GM18498 (cell line): ENCODE measurements around the gene TRAPPC5.

Experiments used
- ATAC-seq: cut with Tn5 transposase; IDR thresholded peaks from one replicate; pipeline ENCODE4 v1.9.1; 2021; ENCODE audit warnings: mild to moderate bottlenecking, moderate library complexity; ENCODE audit not compliant: unreplicated experiment

The TRAPPC5 gene

DNA sequence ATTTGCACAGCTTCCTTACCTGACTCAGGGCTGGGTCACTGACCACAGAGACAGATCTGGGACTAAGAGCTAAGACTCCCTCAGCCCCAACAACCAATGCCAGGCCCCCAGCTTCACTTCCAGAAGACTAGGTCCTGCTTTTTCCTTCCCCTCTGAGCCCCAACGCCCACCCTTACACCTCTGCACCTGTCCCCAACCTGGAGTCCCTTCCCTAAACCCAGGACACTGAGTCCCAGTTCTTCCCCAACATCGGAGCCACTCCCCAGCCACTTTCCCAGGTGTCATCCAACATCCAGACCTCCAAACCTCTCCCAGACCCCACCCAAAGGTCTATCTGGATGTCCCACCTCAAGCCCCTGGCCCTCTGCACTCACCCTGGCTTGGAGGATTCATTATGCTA lies 18.4 kb downstream of the TRAPPC5 start:
- no peak for ATAC-seq

DNA sequence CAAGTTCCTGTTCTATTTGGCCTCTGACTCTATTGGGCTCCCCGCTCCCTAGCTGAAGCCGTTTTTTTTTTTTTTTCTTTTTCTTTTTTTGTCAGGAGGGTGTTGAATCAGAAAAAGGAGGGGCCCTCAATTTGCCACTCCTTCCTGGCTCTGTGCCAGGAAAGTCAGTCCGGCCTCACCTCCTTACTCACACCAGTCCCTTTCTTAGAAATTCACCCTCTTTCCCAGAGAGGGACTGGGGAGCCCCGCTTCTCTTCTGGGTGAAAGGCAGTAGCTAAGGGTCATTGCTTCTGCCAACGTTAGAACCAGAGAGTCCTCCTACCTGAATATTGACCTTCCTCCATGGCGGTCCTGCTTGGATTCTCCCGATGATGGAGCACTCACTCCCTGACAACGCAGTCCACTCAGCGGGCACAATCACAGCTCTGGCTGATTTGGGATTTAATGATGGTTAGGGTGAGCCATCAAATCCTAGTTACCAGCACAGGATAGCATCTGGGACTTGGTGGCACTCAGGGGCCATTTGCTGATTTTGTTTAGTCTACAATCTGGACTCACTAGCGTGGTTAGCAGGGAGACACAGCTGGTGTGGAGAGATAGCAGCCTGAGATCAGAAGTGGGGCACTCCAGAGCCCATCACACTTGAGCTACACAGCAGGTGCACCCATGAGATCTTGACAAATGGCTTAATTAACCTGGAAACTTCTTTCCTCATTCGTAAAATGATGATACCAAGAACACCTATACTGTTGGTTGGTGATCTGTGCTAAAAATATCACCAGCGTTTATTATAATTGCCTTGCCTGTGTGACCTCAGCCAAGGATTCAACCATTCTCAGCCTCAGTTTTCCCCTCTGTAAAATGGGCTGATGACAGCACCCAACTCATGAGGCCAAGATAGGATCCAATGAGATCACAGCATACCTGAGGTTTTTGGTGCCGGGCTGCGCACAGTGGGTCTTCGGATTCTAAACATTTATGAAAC lies 19.1 kb downstream of the TRAPPC5 start:
- ATAC-seq, result no peak

GRCh38 chr19:7701049-7701653 lies 20.5 kb downstream of the TRAPPC5 start:
- ATAC-seq, result no peak

DNA sequence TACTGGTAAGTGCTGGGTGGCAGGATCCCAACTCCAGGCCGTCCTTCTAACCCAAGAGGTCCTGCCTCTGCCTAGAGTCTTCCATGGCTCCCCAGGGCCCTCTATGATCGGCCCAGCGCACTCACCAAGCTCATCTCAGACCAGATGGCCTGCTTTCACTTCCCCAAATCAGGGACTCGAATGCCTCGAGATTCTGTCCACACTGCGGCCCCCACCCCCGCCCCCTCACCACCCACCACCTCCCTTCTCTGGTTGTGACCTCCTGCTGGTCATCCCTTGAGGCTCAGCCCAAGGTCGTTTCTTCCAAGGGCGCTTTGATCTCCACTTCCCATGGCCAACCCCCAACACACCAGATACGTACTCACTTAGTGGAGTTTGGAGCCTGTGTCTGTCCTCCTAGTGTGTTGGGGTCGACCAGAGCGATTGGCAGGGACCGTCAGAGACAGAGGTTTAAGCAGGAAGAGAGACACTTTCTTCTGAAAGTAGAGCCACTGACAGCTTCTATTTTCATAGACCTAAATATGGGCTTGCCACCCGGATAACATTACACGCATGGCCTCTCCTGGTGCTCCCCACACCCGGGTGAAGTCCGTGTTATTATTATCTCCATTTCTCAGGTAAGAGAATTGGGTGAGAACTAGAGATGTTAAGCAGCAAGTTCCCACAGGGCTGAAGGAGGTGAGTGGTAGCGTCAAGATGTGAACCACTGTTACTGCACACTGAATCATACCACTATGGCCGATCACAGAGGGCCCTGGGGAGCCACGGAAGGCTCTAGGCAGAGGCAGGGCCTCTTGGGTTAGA lies 21.2 kb downstream of the TRAPPC5 start, which contains the start of gene FCER2:
Gene FCER2 (minus strand): TSS at position 478 of the 804 bp plus-strand sequence. CDS start 2,371 bp downstream, outside the sequence.
- ATAC-seq, result peak; percentile 69

DNA sequence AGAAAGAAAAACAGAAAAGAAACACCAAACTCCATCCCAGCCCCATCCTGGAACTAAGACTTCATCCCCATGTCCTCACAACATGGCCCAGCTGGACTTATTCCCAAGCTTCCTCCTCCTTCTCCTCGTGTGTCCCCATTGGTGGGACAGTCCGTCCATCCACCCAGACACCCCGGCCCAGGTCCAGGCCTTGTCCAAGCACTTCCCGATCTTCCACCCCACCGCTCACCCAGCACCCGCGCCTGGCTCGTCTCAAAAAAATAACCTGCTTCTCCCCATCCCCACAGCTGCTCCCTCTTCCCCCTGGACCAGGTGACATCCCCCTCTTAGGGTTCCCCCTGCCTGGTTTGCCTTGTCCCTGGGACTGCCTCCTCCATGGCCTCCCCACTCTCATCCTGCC lies 22.7 kb downstream of the TRAPPC5 start:
- ATAC-seq, result no peak

DNA sequence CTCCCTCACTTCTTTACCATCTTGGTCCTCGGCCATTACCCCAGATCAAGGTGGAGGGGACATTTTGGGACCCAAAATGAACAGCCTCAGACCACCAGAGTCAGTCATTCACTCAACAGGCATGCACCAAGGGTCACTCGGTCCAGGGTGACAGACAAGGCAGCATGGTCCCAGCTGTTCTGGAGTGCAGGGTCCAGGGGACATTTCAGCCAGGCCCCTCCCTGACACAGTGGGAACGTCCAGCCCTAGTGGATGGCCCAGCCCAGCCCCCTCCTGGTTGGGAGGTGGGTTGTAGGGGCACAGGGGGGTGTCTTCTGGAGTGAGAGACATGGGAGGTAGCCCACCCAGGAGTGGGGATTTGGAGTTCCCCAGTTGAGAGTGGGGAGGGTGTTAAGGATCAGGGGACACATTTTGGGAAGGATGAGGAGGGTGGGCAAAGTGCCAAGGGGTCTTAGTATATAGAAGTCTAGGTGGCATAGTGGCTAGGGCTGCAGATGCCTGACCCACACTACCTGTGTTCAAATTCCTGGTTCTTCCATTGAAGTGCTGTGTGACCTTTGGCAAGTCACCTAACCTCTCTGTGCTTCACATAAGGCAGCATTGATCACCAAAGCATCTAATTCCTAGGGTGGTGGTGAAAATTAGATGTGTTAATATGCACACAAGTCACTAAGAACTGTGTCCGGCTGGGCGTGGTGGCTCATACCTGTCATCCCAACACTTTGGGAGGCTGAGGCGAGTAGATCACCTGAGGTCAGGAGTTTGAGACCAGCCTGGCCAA lies 23.8 kb downstream of the TRAPPC5 start:
- ATAC-seq, result no peak

- peak; percentile 36 for ATAC-seq
Measured at GRCh38 chr19:7705387-7706187, 25.0 kb downstream of the TRAPPC5 start.

DNA sequence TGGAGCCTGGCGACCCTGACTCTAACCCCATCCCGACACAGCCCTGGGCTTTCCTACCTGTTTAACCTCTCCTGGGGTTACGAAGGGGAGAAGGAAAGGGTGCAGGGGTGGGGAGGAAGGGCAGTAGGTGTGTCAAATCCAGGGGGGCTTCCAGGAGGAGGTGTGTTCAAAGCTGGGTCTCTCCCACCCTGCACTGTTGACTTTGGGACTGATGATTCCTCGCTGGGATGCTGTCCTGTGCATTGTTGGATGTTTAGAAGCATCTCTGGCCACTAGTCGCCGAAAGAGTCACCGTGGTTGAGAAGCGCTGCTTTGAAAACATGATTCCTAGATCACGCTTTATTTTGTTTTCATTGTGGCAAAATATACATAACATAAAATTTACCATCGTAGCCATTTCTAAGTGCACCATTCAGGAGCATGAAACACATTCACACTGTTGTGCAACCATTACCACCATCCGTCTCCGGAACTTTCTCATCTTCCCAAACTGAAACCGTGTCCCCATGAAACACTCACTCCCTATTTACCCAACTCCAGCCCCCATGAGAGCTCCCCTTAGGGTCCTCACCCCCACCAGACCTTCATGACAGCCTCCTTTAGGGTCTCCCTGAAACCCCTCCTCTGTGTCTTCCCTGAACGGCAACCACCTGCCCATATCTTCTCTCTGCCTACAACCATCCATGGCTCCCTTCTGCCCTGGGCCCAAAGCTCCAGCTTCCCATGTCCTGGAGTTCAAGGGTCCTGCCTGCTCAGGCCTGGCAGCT lies 25.7 kb downstream of the TRAPPC5 start:
- ATAC-seq, result no peak

DNA sequence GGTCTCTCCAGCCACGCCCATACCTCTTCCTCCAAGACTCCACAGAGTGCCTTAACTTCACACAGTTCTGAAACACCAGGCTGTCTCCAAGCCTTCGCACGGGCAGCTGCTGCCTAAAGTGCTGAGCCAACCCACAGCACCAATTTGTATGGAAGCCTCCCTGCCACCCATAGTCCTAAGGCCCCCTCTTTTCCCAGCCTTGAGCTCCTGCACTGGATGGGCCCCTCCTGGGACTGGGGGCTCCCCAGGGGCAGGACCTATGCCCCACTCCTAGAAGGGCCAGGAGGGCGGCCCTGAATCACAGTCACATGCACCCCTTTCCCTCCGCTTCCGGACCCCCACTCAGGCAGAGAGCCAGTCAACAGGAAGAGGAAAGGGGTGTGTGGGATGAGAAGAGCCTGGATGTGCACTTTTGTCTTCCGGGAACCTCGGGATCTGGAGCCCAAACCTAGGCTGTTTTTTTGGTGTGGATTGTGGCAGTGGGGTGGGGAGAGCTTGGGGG lies 26.4 kb downstream of the TRAPPC5 start:
- ATAC-seq, result no peak

GRCh38 chr19:7709932-7710460 lies 29.4 kb downstream of the TRAPPC5 start:
- no peak for ATAC-seq

DNA sequence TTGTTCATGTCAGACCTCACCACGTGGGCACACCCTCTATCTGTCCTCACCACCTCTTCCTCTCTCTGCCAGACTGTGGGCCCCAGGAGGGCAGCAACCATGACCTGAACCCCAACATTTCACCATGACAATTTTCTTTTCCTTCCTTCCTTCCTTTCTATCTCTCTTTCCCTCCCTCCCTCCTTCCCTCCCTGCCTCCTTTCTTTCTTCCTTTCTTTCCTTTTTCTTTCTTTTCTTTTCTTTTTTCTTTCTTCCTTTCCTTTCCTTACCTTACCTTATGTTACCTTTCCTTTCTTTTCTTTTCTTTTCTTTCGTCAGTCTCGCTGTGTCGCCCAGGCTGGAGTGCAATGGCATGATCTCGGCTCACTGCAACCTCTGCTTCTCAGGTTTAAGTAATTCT lies 30.0 kb downstream of the TRAPPC5 start:
- no peak for ATAC-seq

DNA sequence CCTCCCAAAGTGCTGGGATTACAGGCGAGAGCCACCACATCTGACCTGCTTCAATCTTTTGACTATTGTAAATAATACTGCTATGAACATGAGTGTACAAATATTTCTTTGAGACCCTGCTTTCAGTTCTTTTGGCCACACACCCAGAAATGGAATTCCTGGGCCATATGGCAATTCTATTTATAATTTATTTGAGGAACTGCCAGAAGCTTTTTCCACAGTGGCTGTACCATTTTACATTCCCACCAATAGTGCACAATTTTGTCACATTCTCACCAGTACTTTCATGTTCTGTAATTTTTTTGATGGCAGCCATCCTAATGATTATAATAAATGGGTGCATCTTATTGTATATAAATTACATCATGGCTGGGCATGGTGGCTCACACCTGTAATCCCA lies 35.0 kb downstream of the TRAPPC5 start:
- no peak for ATAC-seq

- no peak for ATAC-seq
Measured at GRCh38 chr19:7716762-7717161, 36.1 kb downstream of the TRAPPC5 start.

DNA sequence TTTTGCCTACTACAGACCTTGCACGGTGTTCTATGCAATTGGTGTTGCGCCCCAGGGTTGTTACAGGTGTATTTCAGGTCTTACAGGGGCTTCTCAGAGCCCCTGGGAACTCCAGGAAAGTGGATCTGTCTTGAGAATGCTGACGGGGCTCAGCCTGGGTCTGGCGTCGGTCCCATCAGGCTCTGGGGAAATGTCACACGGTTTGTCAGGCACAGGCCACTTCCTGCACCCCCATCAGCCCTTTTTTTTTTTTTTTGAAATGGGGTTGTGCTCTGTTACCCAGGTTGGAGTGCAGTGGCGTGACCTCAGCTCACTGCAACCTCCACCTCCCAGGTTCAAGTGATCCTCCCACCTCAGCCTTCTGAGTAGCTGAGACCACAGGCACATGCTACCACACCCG lies 38.0 kb downstream of the TRAPPC5 start:
- no peak for ATAC-seq

DNA sequence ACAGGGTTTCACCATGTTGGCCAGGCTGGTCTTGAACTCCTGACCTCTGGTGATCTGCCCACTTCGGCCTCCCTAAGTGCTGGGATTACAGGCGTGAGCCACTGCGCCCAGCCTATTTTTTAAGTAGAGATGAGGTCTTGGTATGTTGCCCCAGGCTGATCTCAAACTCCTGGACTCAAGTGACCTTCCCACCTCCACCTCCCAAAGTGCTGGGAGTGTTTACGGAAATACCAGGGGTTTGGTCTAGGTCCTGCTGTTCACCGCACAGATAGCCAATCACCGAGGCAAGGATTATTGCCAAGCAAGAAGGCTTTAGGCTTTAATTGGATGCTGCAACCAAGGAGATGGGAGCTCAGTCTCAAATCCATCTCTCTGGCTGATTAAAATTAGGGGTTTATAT lies 39.7 kb downstream of the TRAPPC5 start:
- ATAC-seq, result no peak

- peak; percentile 47 for ATAC-seq
Measured at GRCh38 chr19:7722231-7722651, 41.6 kb downstream of the TRAPPC5 start.

GRCh38 chr19:7725791-7726190 lies 45.2 kb downstream of the TRAPPC5 start:
- ATAC-seq, result no peak

- ATAC-seq, result no peak
Measured at GRCh38 chr19:7729211-7729610, 48.6 kb downstream of the TRAPPC5 start.
